Fibroblast of the conjunctiva (primary cell): Measurements from ENCODE around the gene CIAO3.

Experiments used
- DNase-seq: peaks from one replicate; pipeline ENCODE4 v3.0.0-alpha.2; 2010; ENCODE audit warnings: low read depth

CIAO3 gene

DNA sequence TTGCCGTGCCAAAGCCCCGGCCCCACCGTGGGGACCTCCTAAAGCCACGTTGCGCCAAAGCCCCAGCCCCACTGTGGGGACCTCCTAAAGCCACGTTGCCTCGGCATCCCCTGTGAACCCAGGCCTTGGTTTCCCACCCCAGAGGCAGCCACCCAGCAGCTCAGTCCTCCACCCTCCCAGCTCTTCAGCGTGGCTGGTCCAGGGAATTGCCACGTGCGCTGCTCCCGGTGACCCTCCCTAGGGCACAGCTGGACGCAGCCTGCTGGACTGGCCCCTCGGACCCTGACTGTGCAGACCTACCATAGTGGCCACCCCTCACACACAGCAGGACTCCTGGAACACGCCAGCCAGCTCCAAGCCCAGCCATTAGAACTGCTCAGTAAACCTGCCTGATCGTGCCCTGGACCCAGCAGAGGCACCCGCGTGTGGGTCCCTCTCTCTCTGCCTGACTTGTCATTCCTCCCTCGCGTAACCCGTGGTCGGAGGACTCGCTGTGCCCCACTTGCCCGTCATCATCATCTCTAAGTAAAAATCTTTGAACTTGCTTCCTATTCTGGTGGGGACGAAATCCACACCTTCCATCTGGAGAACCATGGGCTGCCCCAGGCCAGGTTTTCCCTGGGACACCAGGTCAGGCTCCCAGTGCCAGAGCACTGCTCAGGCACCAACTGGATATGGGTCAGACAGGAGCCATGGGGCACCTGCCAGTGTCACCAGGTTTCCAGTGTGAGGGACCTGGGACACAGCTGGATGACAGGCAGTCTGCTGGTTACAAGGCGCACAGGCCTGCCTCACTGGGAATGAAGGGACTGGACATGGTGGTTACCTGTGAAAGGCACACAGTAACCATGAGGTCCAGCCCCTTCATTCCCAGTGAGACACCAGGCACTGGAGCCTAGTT lies 5.6 kb downstream of the CIAO3 start:
- DNase-seq = no peak

- no peak for DNase-seq
Observed at GRCh38 chr16:734208-734980, 6.4 kb downstream of the CIAO3 start.

GRCh38 chr16:733382-734207 lies 7.2 kb downstream of the CIAO3 start:
- DNase-seq = no peak

GRCh38 chr16:732936-733335 lies 7.9 kb downstream of the CIAO3 start:
- no peak for DNase-seq

GRCh38 chr16:732332-732731 lies 8.5 kb downstream of the CIAO3 start:
- no peak for DNase-seq

DNA sequence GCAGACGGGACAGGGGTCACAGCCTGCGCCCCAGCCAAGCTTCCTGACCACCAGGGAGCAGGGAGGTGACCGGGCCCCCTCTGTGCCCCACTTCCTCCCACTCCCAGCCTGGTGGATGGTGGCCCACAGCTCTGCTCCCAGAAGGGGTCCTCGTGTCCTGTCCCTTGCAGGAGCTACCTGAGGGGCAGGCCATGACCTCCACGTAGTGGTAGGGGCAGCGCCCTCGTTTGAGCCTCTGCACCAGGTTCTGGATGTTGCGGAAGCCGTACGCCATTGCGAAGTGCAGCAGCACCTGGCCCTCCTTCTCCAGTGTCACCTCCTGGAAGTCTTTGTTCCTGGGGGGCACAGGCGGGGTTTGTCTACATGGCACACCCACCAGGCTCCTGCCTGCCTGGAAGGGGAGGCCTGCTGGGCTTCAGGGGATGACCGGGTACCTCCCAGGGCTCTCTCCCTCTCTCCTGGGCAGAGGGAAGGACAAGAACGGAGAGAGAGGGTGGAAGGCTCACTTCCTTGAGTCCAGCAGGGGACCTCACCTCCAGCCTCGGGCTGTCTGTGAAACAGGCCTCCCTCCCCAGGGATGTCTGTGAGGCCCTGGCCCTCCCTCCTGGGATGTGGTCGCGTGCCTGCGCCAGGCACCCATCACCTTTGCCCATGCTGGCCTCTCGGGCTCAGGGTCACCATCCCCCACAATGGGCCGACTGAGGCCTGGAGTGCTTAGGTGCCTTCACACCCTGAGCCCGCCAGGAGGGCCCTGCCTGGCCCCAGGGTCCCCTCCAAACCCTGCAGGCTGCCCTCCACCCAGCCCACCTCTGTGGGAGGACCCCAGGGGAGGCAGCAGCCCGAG lies 9.9 kb downstream of the CIAO3 start:
- DNase-seq = no peak

GRCh38 chr16:729768-730665 lies 10.8 kb downstream of the CIAO3 start:
- no peak for DNase-seq

DNA sequence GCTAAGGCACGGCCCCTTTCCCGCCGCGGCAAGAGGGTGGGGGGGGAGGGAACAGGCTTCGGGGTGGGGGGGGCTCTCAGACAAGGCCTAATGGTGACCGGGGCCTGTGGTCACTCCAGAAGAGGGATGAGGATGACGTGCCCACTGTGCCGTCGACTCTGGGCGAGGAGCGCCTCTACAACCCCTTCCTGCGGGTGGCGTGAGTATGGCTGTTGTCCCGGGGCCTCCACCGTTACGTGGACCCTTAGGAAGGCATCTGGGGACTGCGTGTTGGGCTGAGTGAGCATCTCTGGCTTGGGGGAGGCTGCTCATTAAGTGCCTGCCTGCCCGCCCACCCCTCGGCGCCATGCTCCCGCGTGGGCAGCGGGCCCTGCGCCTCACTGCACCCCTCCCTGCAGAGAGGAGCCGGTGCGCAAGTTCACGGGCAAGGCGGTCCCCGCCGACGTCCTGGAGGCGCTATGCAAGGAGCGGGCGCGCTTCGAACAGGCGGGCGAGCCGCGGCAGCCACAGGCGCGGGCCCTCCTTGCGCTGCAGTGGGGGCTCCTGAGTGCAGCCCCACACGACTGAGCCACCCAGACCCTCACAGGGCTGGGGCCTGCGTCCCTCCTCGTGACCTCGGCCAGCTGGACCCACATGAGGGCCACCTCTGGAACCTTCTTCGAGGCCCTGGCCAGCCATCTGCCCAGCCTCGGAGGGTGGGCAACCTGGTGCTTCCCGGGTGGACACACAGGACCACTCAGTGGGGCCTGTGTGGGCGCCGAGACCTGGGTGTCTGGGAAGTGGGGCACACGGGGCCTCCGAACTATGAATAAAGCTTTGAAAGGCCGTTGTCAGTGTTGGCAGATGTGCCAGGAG lies 11.7 kb downstream of the CIAO3 start:
- DNase-seq = no peak

- DNase-seq = no peak
Observed at GRCh38 chr16:728131-728889, 12.5 kb downstream of the CIAO3 start.

DNA sequence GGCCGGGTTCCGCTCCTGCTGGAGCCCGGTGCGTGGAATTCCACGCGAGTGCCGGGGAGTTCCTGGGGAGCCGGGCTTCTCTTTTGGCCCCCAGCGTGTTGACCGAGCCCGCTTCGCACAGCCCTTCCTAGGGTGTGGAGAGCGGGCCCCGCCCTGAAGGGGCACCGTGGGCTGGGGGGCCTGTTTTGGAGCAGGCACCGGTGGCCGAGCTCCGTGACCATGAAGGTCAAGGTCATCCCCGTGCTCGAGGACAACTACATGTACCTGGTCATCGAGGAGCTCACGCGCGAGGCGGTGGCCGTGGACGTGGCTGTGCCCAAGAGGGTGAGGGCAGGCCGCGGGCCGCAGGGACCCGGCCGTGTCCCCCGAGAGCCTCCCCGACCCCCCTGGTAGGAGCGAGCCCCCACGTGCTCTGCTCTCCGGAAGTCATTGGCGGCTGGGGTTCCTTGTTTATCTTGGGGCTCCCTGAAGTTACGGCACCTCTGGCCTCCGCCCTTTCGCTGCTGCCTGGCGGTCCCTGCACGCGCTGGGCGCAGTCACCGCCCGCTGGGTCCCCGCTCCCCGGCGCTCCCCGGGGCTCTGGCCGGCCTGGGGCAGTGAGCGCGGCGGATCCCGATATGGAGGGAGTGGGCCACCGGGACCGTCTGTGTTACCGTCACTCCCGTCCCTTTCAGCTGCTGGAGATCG lies 13.4 kb downstream of the CIAO3 start:
- DNase-seq = no peak

DNA sequence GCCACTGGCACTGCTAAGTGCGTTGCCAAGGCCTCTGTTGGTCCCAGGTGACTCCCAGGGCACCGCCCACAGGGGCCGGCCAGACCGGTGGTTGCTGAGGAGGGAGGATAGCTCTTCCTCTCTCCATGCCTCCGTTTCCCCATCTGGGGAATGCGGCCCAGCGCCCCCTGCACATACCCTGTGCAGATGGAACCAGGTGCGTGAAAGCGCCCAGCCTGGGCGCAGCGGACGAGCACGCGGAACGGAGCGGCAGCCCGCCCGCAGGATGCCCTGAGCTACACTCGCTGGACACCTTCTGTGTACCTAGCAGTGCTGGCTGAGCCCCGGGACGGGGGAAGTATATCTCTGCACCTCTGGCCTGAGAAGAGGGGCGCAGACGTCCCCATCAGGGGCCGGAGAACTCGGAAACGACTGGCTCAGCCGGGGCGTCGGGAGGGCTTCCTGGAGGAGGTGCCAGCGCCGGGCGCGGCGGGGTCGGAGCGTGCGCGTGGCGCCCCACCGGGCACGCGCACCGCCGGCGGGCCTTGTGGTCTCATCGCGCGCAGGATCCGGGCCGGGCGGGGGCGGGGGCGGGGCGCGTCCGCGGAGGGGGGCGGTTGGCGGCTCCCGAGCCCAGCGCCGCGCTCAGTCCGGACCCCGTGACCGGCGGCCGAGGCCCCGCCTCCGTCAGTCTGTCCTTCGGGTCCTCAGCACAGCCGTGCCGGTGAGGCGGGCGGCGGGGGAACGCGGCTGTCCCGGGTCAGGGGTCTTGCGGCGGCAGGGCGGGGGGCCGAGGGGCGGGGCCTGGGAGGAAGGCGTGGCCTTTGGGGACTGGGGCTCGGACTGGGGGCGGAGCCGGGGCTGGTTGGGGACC lies 14.1 kb downstream of the CIAO3 start, which contains the start of the genes CCDC78 and HAGHL:
Gene CCDC78, minus strand, starts transcription at position 6 of the 853 bp plus-strand sequence. CDS start 76 bp downstream, outside the sequence.
Gene HAGHL, plus strand, starts transcription at position 669 of the 853 bp plus-strand sequence. CDS start 404 bp downstream, outside the sequence.
- no peak for DNase-seq

DNA sequence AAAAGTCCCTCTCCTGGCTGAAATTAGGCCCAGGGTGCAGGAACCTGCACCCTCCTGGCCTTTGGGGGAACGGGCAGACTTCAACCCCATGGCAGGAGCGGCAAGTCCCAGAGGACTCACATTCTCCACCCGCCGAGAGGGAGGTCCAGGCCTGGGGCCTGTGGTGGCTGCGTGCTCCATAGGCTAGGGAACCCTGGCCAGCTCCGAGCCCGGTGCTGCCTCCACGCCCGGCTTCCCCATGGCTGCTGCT lies 14.7 kb downstream of the CIAO3 start:
- no peak for DNase-seq

- DNase-seq = no peak
Observed at GRCh38 chr16:725463-726187, 15.2 kb downstream of the CIAO3 start.

DNA sequence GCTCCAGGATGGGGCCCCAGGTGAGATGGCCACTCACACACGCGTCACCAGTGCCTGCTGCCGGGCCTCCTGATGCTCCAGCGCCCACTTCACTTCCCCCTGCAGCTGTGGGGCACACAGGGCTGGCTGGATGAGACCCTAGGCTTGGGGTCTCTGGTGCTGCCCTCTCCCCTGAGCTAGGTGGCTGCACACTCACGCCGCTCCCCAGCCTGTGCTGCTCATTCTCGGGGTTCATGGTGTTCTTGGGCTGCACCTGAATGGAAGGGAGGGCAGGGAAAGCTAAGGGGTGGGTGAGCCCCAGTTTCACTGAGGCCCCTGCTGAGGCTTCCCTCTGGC lies 15.8 kb downstream of the CIAO3 start:
- DNase-seq = no peak

- no peak for DNase-seq
Observed at GRCh38 chr16:724188-725040, 16.4 kb downstream of the CIAO3 start.

DNA sequence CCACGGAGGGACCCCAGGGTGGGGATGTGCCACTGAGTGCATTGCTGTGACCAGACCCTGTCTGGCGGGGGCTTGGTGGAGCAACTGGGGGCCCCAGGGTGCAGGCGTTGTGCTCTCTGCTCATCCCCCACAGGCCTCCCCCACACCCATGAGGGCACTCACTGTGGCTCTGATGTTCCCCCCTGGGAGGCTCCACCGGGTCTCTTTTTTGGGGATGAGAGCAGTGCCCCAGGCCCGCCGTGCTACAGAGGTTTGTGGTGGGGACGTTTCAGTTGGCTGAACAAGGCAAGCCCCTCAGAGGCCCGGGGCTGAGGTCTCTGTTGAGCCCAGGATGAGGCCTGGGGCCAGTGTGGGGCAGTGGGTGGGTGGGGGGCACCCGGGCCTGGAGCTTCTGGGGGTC lies 17.1 kb downstream of the CIAO3 start:
- DNase-seq = no peak
